Ishikawa (cell line): Measurements from ENCODE around the gene TRUB2.

ENCODE experiments used
- CEBPB ChIP-seq: IDR thresholded peaks from 2 replicates; pipeline ENCODE4 v1.6.1; 2012
- CREB1 ChIP-seq: IDR thresholded peaks from 2 replicates; pipeline ENCODE4 v1.6.1; 2012; ENCODE audit warnings: low read depth
- EGR1 ChIP-seq: IDR thresholded peaks from 2 replicates; pipeline ENCODE4 v1.6.1; 2012
- EP300 ChIP-seq: IDR thresholded peaks from 2 replicates; pipeline ENCODE4 v1.6.1; 2012; ENCODE audit warnings: borderline replicate concordance
- FOXM1 ChIP-seq: IDR thresholded peaks from 2 replicates; pipeline ENCODE4 v1.6.1; 2012; ENCODE audit warnings: low read depth, borderline replicate concordance
- MAX ChIP-seq: IDR thresholded peaks from 2 replicates; pipeline ENCODE4 v1.6.1; 2012
- NFIC ChIP-seq: IDR thresholded peaks from 2 replicates; pipeline ENCODE4 v1.6.1; 2012
- RAD21 ChIP-seq: IDR thresholded peaks from 2 replicates; pipeline ENCODE4 v1.6.1; 2012; ENCODE audit warnings: low read depth
- REST ChIP-seq: IDR thresholded peaks from 2 replicates; pipeline ENCODE4 v1.6.1; 2012; ENCODE audit warnings: low read depth, mild to moderate bottlenecking
- TAF1 ChIP-seq: IDR thresholded peaks from 2 replicates; pipeline ENCODE4 v1.6.1; 2012; ENCODE audit warnings: low read depth, mild to moderate bottlenecking
- TCF12 ChIP-seq: IDR thresholded peaks from 2 replicates; pipeline ENCODE4 v1.6.1; 2012; ENCODE audit warnings: low read depth
- TEAD4 ChIP-seq: IDR thresholded peaks from 2 replicates; pipeline ENCODE4 v1.6.1; 2012
- USF1 ChIP-seq: IDR thresholded peaks from 2 replicates; pipeline ENCODE4 v1.6.1; 2012
- YY1 ChIP-seq: IDR thresholded peaks from 2 replicates; pipeline ENCODE4 v1.6.1; 2012; ENCODE audit warnings: low read depth
- ZBTB7A ChIP-seq: IDR thresholded peaks from 2 replicates; pipeline ENCODE4 v1.6.1; 2012; ENCODE audit warnings: low read depth

The TRUB2 gene

GRCh38 chr9:128276008-128276573 lies 46.2 kb downstream of the TRUB2 start, which contains the start of gene SWI5:
Gene SWI5, plus strand, starts transcription at chr9:128276276.
- no peak for TF ChIP-seq ZBTB7A
- TF ChIP-seq YY1 = no peak
- TF ChIP-seq CREB1 = peak; percentile 46; the same call in 1 of the 2 replicates
- no peak for TF ChIP-seq TEAD4
- peak; percentile 90 for TF ChIP-seq TAF1
- TF ChIP-seq USF1 = peak; percentile 51
- TF ChIP-seq FOXM1 = no peak
- TF ChIP-seq MAX = peak; percentile 8; the same call in 1 of the 2 replicates
- TF ChIP-seq RAD21 = no peak
- TF ChIP-seq REST = no peak
- TF ChIP-seq EGR1 = no peak
- 0 out of 2 replicates have a peak, but pooled peaks have one; percentile 11 for TF ChIP-seq TCF12
- TF ChIP-seq NFIC = peak; percentile 36; the same call in 1 of the 2 replicates
- TF ChIP-seq EP300 = no peak
- peak; percentile 39; the same call in 1 of the 2 replicates for TF ChIP-seq CEBPB

GRCh38 chr9:128275198-128276007 lies 46.8 kb downstream of the TRUB2 start, which contains the start of gene GOLGA2:
Gene GOLGA2, minus strand, starts transcription at chr9:128276007. Its CDS starts 31 bp downstream, at chr9:128275976.
- TF ChIP-seq EP300 (no peak), TEAD4 (no peak), MAX (0 out of 2 replicates have a peak, but pooled peaks have one; percentile 8), NFIC (0 out of 2 replicates have a peak, but pooled peaks have one; percentile 2), USF1 (no peak), TAF1 (peak; percentile 5; the same call in 1 of the 2 replicates), CEBPB (no peak), FOXM1 (no peak), TCF12 (no peak), ZBTB7A (0 out of 2 replicates have a peak, but pooled peaks have one; percentile 68), EGR1 (peak; percentile 9; the same call in 1 of the 2 replicates), REST (no peak), RAD21 (no peak), YY1 (no peak), CREB1 (no peak)

GRCh38 chr9:128274245-128274644 lies 48.0 kb downstream of the TRUB2 start:
- TF ChIP-seq USF1 (no peak), MAX (no peak), YY1 (no peak), CEBPB (no peak), FOXM1 (no peak), TAF1 (no peak), CREB1 (no peak), EP300 (no peak), NFIC (no peak), TCF12 (no peak), REST (no peak), ZBTB7A (no peak), TEAD4 (no peak), EGR1 (no peak), RAD21 (no peak)
